Neural progenitor cell (in vitro differentiated cells): ENCODE measurements around the gene VAPB.

Source experiments
- CTCF ChIP-seq: fragments of 200-600 bp; sonication (generic); IDR thresholded peaks from 2 replicates; pipeline ENCODE4 v1.5.1; 2017; ENCODE audit warnings: antibody characterized with exemption, mild to moderate bottlenecking
- EZH2 ChIP-seq: fragments of 200-600 bp; sonication (generic); IDR thresholded peaks from 2 replicates; pipeline ENCODE4 v1.6.1; 2017; ENCODE audit warnings: antibody characterized with exemption, mild to moderate bottlenecking, moderate library complexity
- EZH2phosphoT487 ChIP-seq: fragments of 200-600 bp; sonication (generic); IDR thresholded peaks from 2 replicates; pipeline ENCODE4 v1.6.1; 2017; ENCODE audit warnings: antibody characterized with exemption

- TF ChIP-seq CTCF, result no peak
- no peak for TF ChIP-seq EZH2phosphoT487
- no peak for TF ChIP-seq EZH2
These were observed 16.7 kb downstream of the VAPB start for GRCh38 chr20:58405504-58406291.
